Liver (tissue), 9 donors: ENCODE results near the gene OTOG. TPM values are rescaled to one million over a fixed set of nuclear protein-coding genes. Genes with fewer than 3 reads are reported as not detected.

Source experiments
- DNase-seq: peaks from one replicate; pipeline ENCODE4 v3.0.0-alpha.2; 2017; ENCODE audit warnings: low spot score
- H3K27ac ChIP-seq, 2 donors: one replicate each; pipeline ENCODE4 v1.7.0; 2013; ENCODE audit warnings: inconsistent platforms in 2 of 2, low read length in 2 of 2, control low read depth in 1 of 2, low read depth in 1 of 2, mild to moderate bottlenecking in 1 of 2
- H3K27me3 ChIP-seq, 4 donors: one replicate each; pipeline versions ENCODE4 v1.6.1 to v1.7.0; 2013; ENCODE audit warnings: low read length in 3 of 4, inconsistent platforms in 1 of 4, mild to moderate bottlenecking in 1 of 4, moderate library complexity in 1 of 4; ENCODE audit not compliant: control insufficient read depth in 4 of 4, insufficient read depth in 4 of 4
- H3K36me3 ChIP-seq, 4 donors: one replicate each; pipeline versions ENCODE4 v1.6.1 to v1.7.0; 2013; ENCODE audit warnings: low read length in 3 of 4, mild to moderate bottlenecking in 3 of 4, low read depth in 1 of 4, moderate library complexity in 1 of 4; ENCODE audit not compliant: control insufficient read depth in 4 of 4, insufficient read depth in 3 of 4
- H3K4me1 ChIP-seq, 4 donors: one replicate each; pipeline versions ENCODE4 v1.6.1 to v1.7.0; 2013; ENCODE audit warnings: low read length in 3 of 4, mild to moderate bottlenecking in 3 of 4, moderate library complexity in 1 of 4; ENCODE audit not compliant: control insufficient read depth in 4 of 4, insufficient read depth in 4 of 4
- H3K4me3 ChIP-seq, 3 donors: one replicate each; pipeline versions ENCODE4 v1.6.1 to v1.7.0; 2013; ENCODE audit warnings: low read length in 3 of 3, control low read depth in 1 of 3, low read depth in 1 of 3, mild to moderate bottlenecking in 1 of 3
- H3K9ac ChIP-seq, 2 donors: one replicate each; pipeline ENCODE4 v1.7.0; 2013; ENCODE audit warnings: low read length in 2 of 2, mild to moderate bottlenecking in 2 of 2, moderate library complexity in 2 of 2, control low read depth in 1 of 2, low read depth in 1 of 2
- H3K9me3 ChIP-seq, 4 donors: one replicate each; pipeline versions ENCODE4 v1.6.1 to v1.7.0; 2013; ENCODE audit warnings: low read length in 3 of 4; ENCODE audit not compliant: control insufficient read depth in 4 of 4
- CTCF ChIP-seq: fragments of 150-350 bp; IDR thresholded peaks from 2 replicates; pipeline ENCODE4 v1.5.1; 2017; ENCODE audit warnings: improper control_type of control experiment, low read depth, low read length; ENCODE audit not compliant: missing input control
- EGR1 ChIP-seq, 2 donors: IDR thresholded peaks; 2 replicates each; pipeline ENCODE4 v1.6.1; 2016 to 2018; ENCODE audit warnings: antibody characterized with exemption in 2 of 2, low read depth in 2 of 2
- FOXA1 ChIP-seq: IDR thresholded peaks from 2 replicates; pipeline ENCODE4 v1.6.1; 2016; ENCODE audit warnings: antibody characterized with exemption
- FOXA2 ChIP-seq: IDR thresholded peaks from 2 replicates; pipeline ENCODE4 v1.6.1; 2016; ENCODE audit warnings: antibody characterized with exemption
- GABPA ChIP-seq, 2 donors: IDR thresholded peaks in 1 of 2; conservative IDR thresholded peaks in 1 of 2; 2 replicates each; pipeline ENCODE4 v1.6.1; 2016; ENCODE audit warnings: antibody characterized with exemption in 2 of 2, mild to moderate bottlenecking in 1 of 2, moderate library complexity in 1 of 2
- HNF4A ChIP-seq, 2 donors: conservative IDR thresholded peaks; 2 replicates each; pipeline ENCODE4 v1.6.1; 2016; ENCODE audit warnings: antibody characterized with exemption in 2 of 2, mild to moderate bottlenecking in 2 of 2
- HNF4G ChIP-seq: IDR thresholded peaks from 2 replicates; pipeline ENCODE4 v1.6.1; 2016; ENCODE audit warnings: antibody characterized with exemption
- JUND ChIP-seq, 2 donors: IDR thresholded peaks; 2 replicates each; pipeline ENCODE4 v1.6.1; 2016; ENCODE audit warnings: antibody characterized with exemption in 2 of 2
- NR2F2 ChIP-seq: IDR thresholded peaks from 2 replicates; pipeline ENCODE4 v1.6.1; 2016; ENCODE audit warnings: antibody characterized with exemption
- RAD21 ChIP-seq, 2 donors: IDR thresholded peaks; 2 replicates each; pipeline ENCODE4 v1.6.1; 2016; ENCODE audit warnings: antibody characterized with exemption in 2 of 2, mild to moderate bottlenecking in 2 of 2
- RXRA ChIP-seq, 2 donors: IDR thresholded peaks; 2 replicates each; pipeline ENCODE4 v1.6.1; 2017 to 2018; ENCODE audit warnings: antibody characterized with exemption in 2 of 2, mild to moderate bottlenecking in 1 of 2
- SP1 ChIP-seq: IDR thresholded peaks from 2 replicates; pipeline ENCODE4 v1.6.1; 2018; ENCODE audit warnings: antibody characterized with exemption, mild to moderate bottlenecking
- YY1 ChIP-seq: IDR thresholded peaks from 2 replicates; pipeline ENCODE4 v1.6.1; 2016; ENCODE audit warnings: antibody characterized with exemption, mild to moderate bottlenecking
- WGBS: extraction: QIAGEN DNeasy Blood & Tissue Kit; methylation state at CpG from one replicate; pipeline ENCODE4 v1.1.7; 2013; 5-methylcytosine and 5-hydroxymethylcytosine counted together
- polyA plus RNA-seq, 2 donors: library from polyadenylated mRNA; stranded (reverse) in 1 of 2; unstranded in 1 of 2; fragments of 200-250 nt in 1 of 2; fragments of >200 nt in 1 of 2; fragmentation: Nextera tagmentation in 1 of 2; extraction: Ambion mirVana in 1 of 2; gene quantifications; one replicate each; pipeline versions ENCODE4 v1.2.1 to v1.2.3, GENCODE V29; 2013 to 2015
- total RNA-seq, 2 donors: library from RNA; depleted of rRNA; stranded (reverse); fragments of >200 nt; gene quantifications; one replicate each; pipeline ENCODE4 v1.2.3, GENCODE V29; 2014
- TF ChIP-seq, protein P1 (sequence below): IDR thresholded peaks from 2 replicates; pipeline ENCODE4 v1.6.1; 2016; ENCODE audit warnings: antibody characterized with exemption
- TF ChIP-seq, protein P2 (sequence below): IDR thresholded peaks from 2 replicates; pipeline ENCODE4 v1.6.1; 2016; ENCODE audit warnings: antibody characterized with exemption
- TF ChIP-seq, protein P3 (sequence below): IDR thresholded peaks from 2 replicates; pipeline ENCODE4 v1.6.1; 2016; ENCODE audit warnings: antibody characterized with exemption
- donor health status: healthy.
- donor health status: healthy.
- donor health status: healthy.
- donor health status: healthy.
- donor health status: healthy.

The OTOG gene
- total and polyA plus RNA-seq, 4 donors: not detected

DNA sequence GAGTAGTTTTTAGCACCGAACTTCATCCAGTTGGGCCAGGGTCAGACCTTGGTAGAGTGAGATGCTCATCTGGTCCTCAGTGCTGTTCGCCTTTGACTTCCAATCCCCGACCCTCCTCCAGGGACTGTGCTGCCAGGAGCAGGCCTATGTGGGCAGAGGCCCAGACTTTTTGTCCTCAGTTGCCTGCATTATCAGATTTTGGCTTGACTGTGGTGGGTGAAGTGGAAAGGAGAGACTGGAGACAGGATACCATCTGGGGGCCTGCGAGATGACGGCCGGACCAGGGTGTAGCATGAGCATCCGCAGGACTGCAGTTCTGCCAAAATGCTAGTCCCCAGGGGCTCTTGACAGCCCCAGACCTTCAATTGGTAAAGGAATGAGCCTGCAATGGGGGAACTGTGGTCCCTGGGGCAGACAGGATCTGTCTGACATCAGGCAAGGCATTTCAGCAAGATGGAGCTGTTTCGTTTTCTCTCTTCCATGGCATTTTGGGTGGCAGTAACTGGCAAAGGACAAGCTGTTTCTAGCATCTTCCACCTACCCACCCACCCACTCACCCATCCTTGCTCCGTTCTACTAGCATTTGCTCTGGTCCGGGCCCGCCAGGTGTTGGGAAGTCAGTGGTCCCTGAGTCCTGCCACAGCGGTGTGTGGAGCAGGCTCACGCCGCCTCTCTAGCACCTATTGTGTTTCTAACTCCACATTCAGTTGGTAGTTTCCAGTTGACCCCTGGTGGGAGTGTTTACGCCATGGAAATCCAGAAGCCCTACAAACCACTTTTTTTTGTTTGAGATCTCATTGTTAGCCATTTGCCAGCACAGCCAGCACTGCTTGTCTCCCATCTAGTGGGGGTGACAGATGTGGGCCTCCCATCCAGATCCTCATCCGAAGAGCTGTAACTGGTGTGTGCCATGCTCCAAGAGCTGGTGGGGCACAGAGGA lies 53.5 kb downstream of the OTOG start (continued):
- TF ChIP-seq GABPA (IDR thresholded peaks at IDR 0.05 in 1 of 2, conservative IDR thresholded peaks at IDR 0.05 in 1 of 2): no peak
- TF ChIP-seq, protein P1, sequence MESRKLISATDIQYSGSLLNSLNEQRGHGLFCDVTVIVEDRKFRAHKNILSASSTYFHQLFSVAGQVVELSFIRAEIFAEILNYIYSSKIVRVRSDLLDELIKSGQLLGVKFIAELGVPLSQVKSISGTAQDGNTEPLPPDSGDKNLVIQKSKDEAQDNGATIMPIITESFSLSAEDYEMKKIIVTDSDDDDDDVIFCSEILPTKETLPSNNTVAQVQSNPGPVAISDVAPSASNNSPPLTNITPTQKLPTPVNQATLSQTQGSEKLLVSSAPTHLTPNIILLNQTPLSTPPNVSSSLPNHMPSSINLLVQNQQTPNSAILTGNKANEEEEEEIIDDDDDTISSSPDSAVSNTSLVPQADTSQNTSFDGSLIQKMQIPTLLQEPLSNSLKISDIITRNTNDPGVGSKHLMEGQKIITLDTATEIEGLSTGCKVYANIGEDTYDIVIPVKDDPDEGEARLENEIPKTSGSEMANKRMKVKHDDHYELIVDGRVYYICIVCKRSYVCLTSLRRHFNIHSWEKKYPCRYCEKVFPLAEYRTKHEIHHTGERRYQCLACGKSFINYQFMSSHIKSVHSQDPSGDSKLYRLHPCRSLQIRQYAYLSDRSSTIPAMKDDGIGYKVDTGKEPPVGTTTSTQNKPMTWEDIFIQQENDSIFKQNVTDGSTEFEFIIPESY: no peak
- TF ChIP-seq, protein P2, sequence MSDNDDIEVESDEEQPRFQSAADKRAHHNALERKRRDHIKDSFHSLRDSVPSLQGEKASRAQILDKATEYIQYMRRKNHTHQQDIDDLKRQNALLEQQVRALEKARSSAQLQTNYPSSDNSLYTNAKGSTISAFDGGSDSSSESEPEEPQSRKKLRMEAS: no peak
- no peak for TF ChIP-seq SP1
- no peak for TF ChIP-seq RXRA (IDR thresholded peaks at IDR 0.05)
- no peak for TF ChIP-seq FOXA1
- no peak for TF ChIP-seq NR2F2
- no peak for TF ChIP-seq FOXA2
- TF ChIP-seq YY1: no peak

DNA sequence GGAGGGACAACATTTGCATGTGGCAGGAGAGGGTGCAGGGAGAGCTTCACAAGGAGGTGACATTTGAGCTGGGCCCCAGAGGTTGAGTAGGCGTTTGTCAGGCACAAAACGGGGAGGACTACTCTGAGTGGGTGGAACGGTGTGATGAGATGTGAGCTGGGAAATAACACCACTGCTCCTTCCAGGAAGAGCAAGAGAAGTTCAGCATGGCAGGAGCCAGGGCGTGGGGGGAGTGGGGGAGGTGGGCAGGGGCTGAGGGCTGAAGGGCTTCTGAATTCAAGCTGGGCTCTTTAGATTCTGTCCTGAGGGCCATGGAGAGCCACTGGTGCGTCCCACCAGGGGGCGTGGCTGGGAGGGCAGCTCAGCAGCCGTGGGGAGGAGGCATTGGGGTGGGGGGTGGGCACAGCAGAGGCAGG lies 54.2 kb downstream of the OTOG start:
- Histone ChIP-seq H3K9me3 (no peaks in the 10 kb centered on the region), H3K36me3 (no peaks in the 10 kb centered on the region), H3K27ac (no peak overlapping the region), H3K9ac (no peak overlapping the region), H3K27me3 (no peaks in the 10 kb centered on the region), H3K4me1 (no peaks in the 10 kb centered on the region), H3K4me3 (no peak overlapping the region)
- no peak for DNase-seq
- 61% methylated on average over 7 of the region's 7 CpGs for WGBS
- TF ChIP-seq, protein P3, sequence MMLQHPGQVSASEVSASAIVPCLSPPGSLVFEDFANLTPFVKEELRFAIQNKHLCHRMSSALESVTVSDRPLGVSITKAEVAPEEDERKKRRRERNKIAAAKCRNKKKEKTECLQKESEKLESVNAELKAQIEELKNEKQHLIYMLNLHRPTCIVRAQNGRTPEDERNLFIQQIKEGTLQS: no peak
- TF ChIP-seq, protein P2: no peak
- TF ChIP-seq SP1 (no peak), CTCF (no peak), NR2F2 (no peak), HNF4G (no peak), FOXA2 (no peak), RXRA (IDR thresholded peaks at IDR 0.05) (no peak), JUND (IDR thresholded peaks at IDR 0.05) (no peak), FOXA1 (no peak), HNF4A (conservative IDR thresholded peaks at IDR 0.05) (no peak)

DNA sequence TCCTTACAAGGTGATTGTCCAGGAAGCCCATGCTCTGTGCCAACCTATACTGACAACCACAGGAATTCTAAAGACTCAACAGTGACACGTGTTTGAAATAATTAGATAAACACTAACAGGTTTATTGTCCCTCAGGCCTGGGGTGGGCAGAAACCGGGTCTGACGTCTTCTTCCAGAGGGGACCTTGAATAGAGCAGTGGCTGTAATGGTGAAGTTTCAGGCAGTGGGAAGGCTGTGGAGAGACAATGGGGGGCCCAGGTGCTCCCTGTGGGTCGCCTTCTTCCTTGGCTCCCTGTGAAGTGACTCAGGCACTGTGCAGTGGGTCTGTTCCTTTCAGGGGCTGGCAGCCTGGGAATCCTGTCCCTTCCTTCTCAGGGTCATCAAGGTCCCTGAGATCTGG lies 54.6 kb downstream of the OTOG start:
- WGBS: 80% methylated on average over 4 of the region's 4 CpGs
- TF ChIP-seq RAD21 (IDR thresholded peaks at IDR 0.05): no peak
- TF ChIP-seq, protein P3: no peak
- no peak for TF ChIP-seq YY1
- no peak for TF ChIP-seq EGR1 (IDR thresholded peaks at IDR 0.05; ENCODE audit: low read depth in 2 of 2)
- no peak for TF ChIP-seq CTCF
- TF ChIP-seq HNF4A (conservative IDR thresholded peaks at IDR 0.05): no peak
- no peak for TF ChIP-seq JUND (IDR thresholded peaks at IDR 0.05)
- TF ChIP-seq FOXA2: no peak
- TF ChIP-seq GABPA (IDR thresholded peaks at IDR 0.05 in 1 of 2, conservative IDR thresholded peaks at IDR 0.05 in 1 of 2): no peak
- no peak overlapping the region for H3K9ac ChIP-seq
- H3K27ac ChIP-seq: no peak overlapping the region
- H3K27me3 ChIP-seq: no peaks in the 10 kb centered on the region
- H3K9me3 ChIP-seq: no peaks in the 10 kb centered on the region
- no peak overlapping the region for H3K4me3 ChIP-seq
- no peaks in the 10 kb centered on the region for H3K36me3 ChIP-seq
- H3K4me1 ChIP-seq: no peaks in the 10 kb centered on the region
- no peak for DNase-seq
